Rectal smooth muscle tissue (tissue), 1 donor: ENCODE measurements around the gene TMCO1.
"Not testable (repeated sequence)": the region's sequence is repeated elsewhere in the genome, so short reads cannot be mapped to it uniquely, and the experiment has no call there.

Experiments used
- H3K27ac ChIP-seq: one replicate; pipeline ENCODE4 v1.7.0; 2013; ENCODE audit warnings: low read depth, low read length, inconsistent platforms
- H3K27me3 ChIP-seq: one replicate; pipeline ENCODE4 v1.7.0; 2013; ENCODE audit warnings: low read length; ENCODE audit not compliant: control insufficient read depth, insufficient read depth
- H3K36me3 ChIP-seq: one replicate; pipeline ENCODE4 v1.7.0; 2013; ENCODE audit warnings: low read length; ENCODE audit not compliant: control insufficient read depth, insufficient read depth
- H3K4me1 ChIP-seq: one replicate; pipeline ENCODE4 v1.7.0; 2013; ENCODE audit warnings: low read length; ENCODE audit not compliant: control insufficient read depth, insufficient read depth
- H3K4me3 ChIP-seq: one replicate; pipeline ENCODE4 v1.7.0; 2013; ENCODE audit warnings: low read length
- H3K9ac ChIP-seq: one replicate; pipeline ENCODE4 v1.7.0; 2013; ENCODE audit warnings: low read length

Gene TMCO1

GRCh38 chr1:165773324-165773965 is 4.8 kb upstream of the TMCO1 start:
- peaks cover 9% of the 10 kb centered on the region for H3K4me1 ChIP-seq
- H3K27me3 ChIP-seq: no peaks in the 10 kb centered on the region
- H3K27ac ChIP-seq: no peak overlapping the region
- H3K9ac ChIP-seq: no peak overlapping the region
- no peak overlapping the region for H3K4me3 ChIP-seq
- no peaks in the 10 kb centered on the region for H3K36me3 ChIP-seq

- H3K9ac ChIP-seq: no peak overlapping the region
- peaks cover 9% of the 10 kb centered on the region for H3K4me1 ChIP-seq
- peaks cover under 1% of the 10 kb centered on the region for H3K36me3 ChIP-seq
- H3K27me3 ChIP-seq: no peaks in the 10 kb centered on the region
- no peak overlapping the region for H3K4me3 ChIP-seq
- H3K27ac ChIP-seq: no peak overlapping the region
Measured at GRCh38 chr1:165772739-165773138, 4.1 kb upstream of the TMCO1 start.

- Histone ChIP-seq H3K27ac (no peak overlapping the region), H3K9ac (no peak overlapping the region), H3K36me3 (peaks cover 5% of the 10 kb centered on the region), H3K4me3 (no peak overlapping the region), H3K27me3 (no peaks in the 10 kb centered on the region), H3K4me1 (no peaks in the 10 kb centered on the region)
Measured at GRCh38 chr1:165764277-165764676, 4.4 kb downstream of the TMCO1 start.

- H3K4me1 ChIP-seq: no peaks in the 10 kb centered on the region
- no peak overlapping the region for H3K27ac ChIP-seq
- peaks cover 5% of the 10 kb centered on the region for H3K36me3 ChIP-seq
Measured at GRCh38 chr1:165763442-165763841, 5.2 kb downstream of the TMCO1 start.

GRCh38 chr1:165762725-165763124 is 5.9 kb downstream of the TMCO1 start:
- Histone ChIP-seq H3K4me1 (no peaks in the 10 kb centered on the region), H3K27me3 (no peaks in the 10 kb centered on the region), H3K9ac (no peak overlapping the region), H3K4me3 (no peak overlapping the region), H3K36me3 (peaks cover 5% of the 10 kb centered on the region), H3K27ac (no peak overlapping the region)

More at GRCh38 chr1:165763442-165763841, 5.2 kb downstream of the TMCO1 start:
- H3K27me3 ChIP-seq: no peaks in the 10 kb centered on the region
- no peak overlapping the region for H3K9ac ChIP-seq
- H3K4me3 ChIP-seq: no peak overlapping the region

- peaks cover 2% of the 10 kb centered on the region for H3K36me3 ChIP-seq
- H3K27ac ChIP-seq: no peak overlapping the region
- no peak overlapping the region for H3K9ac ChIP-seq
- no peaks in the 10 kb centered on the region for H3K27me3 ChIP-seq
- H3K4me1 ChIP-seq: no peaks in the 10 kb centered on the region
- no peak overlapping the region for H3K4me3 ChIP-seq
Measured at GRCh38 chr1:165759095-165759494, 9.6 kb downstream of the TMCO1 start.

- Histone ChIP-seq H3K36me3 (peaks cover 3% of the 10 kb centered on the region), H3K4me1 (no peaks in the 10 kb centered on the region), H3K27ac (no peak overlapping the region)
Measured at GRCh38 chr1:165755393-165756010, 13.2 kb downstream of the TMCO1 start.

GRCh38 chr1:165753934-165754333 is 14.7 kb downstream of the TMCO1 start:
- Histone ChIP-seq H3K4me3 (no peak overlapping the region), H3K36me3 (peaks cover 3% of the 10 kb centered on the region), H3K9ac (no peak overlapping the region)

More at GRCh38 chr1:165755393-165756010, 13.2 kb downstream of the TMCO1 start:
- no peak overlapping the region for H3K9ac ChIP-seq
- H3K27me3 ChIP-seq: no peaks in the 10 kb centered on the region
- no peak overlapping the region for H3K4me3 ChIP-seq

GRCh38 chr1:165748550-165748949 is 20.1 kb downstream of the TMCO1 start:
- Histone ChIP-seq H3K27me3 (no peaks in the 10 kb centered on the region), H3K27ac (no peak overlapping the region), H3K36me3 (peaks cover 5% of the 10 kb centered on the region), H3K4me1 (no peaks in the 10 kb centered on the region), H3K9ac (no peak overlapping the region), H3K4me3 (no peak overlapping the region)

More at GRCh38 chr1:165753934-165754333, 14.7 kb downstream of the TMCO1 start:
- Histone ChIP-seq H3K4me1 (no peaks in the 10 kb centered on the region), H3K27me3 (no peaks in the 10 kb centered on the region), H3K27ac (no peak overlapping the region)

- H3K36me3 ChIP-seq: peaks cover 7% of the 10 kb centered on the region
- H3K27me3 ChIP-seq: no peaks in the 10 kb centered on the region
- no peak overlapping the region for H3K9ac ChIP-seq
- no peak overlapping the region for H3K4me3 ChIP-seq
- no peak overlapping the region for H3K27ac ChIP-seq
- H3K4me1 ChIP-seq: no peaks in the 10 kb centered on the region
Measured at GRCh38 chr1:165747632-165748447, 20.8 kb downstream of the TMCO1 start.

GRCh38 chr1:165744913-165745312 is 23.8 kb downstream of the TMCO1 start:
- not testable (repeated sequence) for H3K4me1 ChIP-seq, H3K9ac ChIP-seq, H3K4me3 ChIP-seq, H3K27ac ChIP-seq, H3K27me3 ChIP-seq
- H3K36me3 ChIP-seq: peaks cover 13% of the 10 kb centered on the region

- Histone ChIP-seq H3K27ac (no peak overlapping the region), H3K4me1 (no peaks in the 10 kb centered on the region), H3K9ac (no peak overlapping the region), H3K4me3 (no peak overlapping the region), H3K36me3 (peaks cover 13% of the 10 kb centered on the region), H3K27me3 (no peaks in the 10 kb centered on the region)
Measured at GRCh38 chr1:165742194-165742593, 26.5 kb downstream of the TMCO1 start.
